ENCODE measurements around the gene HDAC4. TPM values are rescaled to one million over a fixed set of nuclear protein-coding genes. Genes with fewer than 3 reads are reported as not detected.
"Not testable (repeated sequence)": the region's sequence is repeated elsewhere in the genome, so short reads cannot be mapped to it uniquely, and the experiment has no call there.

Gene HDAC4
- total RNA-seq, 1 experiment from 2014 or later = 5.5 TPM

DNA sequence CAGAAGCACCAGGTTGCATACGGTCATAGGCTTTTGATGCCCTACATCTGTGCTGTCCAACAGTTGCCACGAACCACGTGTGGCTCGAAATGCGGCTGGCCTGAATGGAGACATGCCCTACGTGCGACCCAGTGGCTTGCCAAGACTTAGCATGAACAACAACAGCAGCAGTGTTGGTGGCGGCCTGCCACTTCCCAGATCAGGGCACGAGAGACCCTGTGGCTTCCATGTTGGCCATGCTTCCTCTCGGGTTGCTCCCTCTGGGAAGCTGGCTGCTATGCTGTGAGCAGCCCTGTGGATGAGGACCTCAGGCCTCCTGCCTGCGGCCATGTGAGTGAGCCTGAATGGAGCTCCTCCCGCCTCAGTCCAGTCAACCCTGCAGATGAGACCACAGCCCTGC lies 212.3 kb downstream of the HDAC4 start:
- DNase-seq (ENCODE audit: low read depth) = no peak

DNA sequence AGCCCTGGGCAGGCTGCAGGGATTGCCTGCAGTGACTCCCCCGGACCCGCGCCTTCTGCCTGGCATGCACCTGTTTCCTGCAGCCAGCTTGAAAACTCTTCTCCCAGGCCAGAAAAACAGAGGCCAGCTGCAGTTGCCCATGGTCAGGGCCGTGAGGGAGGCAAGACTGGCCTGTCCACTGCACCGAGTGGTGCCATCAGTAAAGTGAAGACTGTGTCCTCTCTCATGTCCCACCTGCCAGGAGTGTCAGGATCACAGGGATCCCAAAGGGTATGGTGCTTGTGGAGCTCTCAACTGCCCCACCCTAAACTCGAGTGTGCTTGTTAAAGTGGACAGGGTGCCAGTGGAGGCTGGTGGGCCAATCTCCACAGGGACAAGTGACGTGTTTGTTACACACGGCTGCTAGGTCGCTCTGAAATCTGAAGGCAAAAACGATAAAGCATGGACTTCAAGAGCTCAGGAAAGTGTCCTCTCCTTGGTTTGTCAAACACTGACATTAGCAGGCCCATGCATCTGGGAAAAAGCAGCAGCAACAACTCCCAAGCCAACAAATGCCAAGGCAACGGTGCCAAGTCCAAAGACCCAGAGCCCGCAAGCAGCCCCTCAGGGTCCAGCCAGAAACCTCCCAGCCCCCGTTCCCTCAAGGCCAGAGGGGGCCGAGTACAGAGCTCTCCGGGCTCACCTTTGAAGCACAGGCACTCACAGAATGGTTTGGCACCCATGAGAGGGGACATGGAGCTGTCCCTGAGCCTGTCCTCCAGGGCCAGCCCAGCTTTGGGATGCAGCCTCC lies 213.2 kb downstream of the HDAC4 start:
- no peak for DNase-seq (ENCODE audit: low read depth)

DNA sequence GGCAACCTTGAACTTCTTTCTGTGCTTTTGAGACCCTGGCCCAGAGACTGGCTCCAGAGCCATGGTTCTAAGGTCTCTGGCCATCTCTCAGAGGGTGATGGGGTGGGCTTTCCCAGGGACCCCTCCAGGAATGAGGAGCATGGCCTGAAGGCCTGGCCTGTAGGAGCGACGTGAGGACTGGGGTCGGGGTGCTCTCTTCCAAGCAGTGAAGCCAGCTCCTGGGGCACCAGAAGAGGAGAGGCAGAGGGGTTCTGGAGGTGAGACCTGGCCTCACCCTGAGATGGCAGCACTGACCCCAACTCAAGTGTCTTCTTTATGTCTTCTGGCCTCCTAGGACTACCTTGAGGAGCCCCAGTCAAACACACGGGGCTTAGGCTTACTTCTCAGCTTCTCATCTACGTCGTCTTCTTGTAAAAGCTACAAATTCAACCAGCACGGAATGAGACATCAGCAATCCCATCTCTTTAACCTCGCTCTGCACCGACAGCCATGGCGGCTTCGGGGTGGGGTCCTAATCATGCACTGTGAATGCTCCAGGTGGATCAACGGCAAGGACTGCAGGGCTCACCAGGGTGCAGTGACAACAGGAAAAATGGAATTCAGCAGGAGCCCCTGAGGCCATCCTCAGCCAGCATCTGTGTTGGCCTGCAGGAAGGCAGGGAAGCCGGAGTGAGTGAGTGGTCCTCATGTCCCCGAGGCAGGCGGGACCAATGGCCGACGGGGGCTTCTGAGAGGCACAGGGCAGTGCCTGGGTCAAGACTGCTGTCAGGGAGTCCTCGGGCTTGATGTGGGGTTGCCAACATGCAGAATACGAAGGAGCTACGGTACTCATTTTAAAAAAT lies 214.1 kb downstream of the HDAC4 start:
- DNase-seq (ENCODE audit: low read depth) = no peak

DNA sequence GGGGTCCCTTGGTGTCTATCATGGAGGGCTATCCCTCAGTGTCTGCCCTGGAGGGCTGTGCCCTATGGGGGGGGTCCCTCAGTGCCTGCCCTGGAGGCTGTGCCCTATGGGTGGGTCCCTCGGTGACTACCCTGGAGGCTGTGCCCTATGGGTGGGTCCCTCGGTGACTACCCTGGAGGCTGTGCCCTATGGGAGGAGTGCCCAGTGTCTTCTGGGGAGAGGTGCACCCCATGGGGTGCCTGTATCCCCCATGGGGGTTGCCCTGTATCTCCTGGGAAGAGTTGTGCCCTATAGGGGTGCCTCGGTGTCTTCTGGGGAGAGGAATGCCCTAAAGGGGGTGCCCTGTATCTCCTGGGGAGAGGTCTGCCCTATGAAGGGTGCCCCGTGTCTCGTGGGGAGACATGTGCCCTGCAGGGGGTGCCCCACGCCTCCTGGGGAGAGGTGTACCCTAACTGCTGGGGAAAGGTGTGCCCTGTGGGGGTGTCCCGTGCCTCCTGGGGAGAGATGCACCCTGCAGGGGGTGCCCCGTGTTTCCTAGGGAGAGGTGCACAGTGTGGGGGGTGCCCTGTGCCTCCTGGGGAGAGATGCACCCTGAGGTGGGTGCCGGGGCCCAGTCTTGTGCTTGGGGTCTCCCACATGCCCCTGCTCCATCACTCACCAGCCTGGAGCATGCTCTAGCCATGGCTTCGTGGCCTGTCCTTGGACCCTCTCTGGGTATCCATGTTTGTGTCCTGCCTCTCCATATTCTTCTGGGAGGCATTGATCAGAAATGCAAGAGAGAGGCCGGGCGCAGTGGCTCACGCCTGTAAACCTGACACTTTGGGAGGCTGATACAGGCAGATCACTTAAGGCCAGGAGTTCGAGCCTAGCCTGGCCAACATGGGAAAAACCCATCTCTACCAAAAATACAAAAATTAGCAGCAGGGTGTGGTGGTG lies 215.6 kb downstream of the HDAC4 start:
- no peak for DNase-seq (ENCODE audit: low read depth)

DNA sequence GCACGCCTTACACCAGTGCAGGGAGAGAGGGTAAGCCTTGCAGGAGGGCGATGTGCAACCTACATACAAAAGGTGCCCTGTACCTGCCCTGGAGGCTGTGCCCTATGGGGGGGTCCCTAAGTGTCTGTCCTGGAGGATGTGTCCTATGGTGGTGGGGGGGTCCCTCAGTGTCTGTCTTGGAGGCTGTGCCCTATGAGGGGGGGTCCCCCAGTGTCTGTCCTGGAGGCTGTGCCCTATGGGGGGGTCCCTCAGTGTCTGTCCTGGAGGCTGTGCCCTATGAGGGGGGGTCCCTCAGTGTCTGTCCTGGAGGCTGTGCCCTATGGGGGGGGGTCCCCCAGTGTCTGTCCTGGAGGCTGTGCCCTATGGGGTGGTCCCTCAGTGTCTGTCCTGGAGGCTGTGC lies 216.6 kb downstream of the HDAC4 start:
- no peak for DNase-seq (ENCODE audit: low read depth)

DNA sequence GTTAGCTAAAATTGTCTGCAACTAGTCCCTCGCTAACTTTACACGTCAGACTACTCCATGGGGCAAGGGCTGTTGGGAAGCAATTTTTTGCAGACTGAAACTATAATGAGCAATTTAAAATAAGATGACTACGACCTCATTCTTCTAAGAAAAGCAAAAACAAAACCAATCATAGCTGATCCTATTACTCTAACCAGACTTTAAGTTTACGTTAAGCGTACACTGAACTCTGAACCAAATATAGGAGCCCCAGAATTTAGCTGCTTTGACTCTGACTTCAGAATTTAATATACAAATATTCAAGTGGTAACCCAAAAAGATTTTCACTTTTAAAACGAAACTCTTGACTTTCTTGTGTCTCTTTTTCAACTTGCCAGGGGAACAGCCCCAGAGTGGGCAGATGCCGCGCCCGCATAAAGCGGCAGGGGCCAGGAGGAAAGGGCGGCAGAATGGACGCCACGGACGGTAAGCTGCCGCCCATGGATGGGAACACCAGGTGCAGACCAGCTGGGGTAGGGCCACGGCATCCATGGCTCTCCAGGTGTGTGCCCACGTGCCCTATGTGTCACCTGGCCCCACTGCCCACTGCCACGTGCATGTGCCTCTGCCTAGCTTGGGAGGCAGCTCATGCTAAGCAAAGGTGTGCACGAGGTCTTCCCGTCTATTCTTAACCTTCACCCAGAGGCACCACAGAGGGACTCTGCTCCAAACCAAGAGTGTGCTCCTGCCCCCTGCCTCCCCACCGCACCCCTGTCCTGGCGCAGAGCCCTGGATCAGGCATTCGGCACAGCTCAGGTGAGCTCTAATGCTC lies 217.6 kb downstream of the HDAC4 start:
- no peak for DNase-seq (ENCODE audit: low read depth)

DNA sequence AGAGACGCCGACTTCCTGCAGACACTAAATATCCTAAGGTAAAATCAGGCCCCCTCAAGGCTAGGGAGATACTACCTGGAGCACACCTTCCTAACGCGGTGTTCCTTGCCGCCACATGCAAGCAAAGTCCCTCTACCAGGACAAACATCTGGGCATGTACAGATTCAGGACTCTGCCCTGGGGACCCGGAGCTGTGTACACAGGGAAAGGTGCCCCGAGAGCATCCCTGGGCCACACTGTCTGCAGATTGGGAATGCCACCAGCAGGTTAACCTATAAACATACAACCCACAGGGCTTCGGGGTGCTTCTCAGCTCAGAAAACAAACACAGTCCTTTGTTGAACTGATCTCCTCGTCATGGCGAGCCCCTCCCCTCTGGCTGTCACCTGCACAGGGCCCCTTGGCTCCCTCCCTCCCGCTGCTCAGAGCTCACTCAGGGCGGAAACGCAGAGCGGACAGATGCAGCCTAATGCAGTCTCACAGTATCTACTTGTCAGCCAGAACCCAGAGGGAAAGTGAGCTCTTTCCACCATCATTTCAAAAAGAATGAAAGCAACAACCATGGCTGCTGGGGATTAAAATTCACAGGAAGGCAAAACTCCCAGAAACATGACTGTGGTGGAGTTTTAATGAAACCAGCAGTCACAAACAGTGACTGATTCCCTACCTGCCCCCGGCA lies 218.8 kb downstream of the HDAC4 start:
- DNase-seq (ENCODE audit: low read depth) = no peak

DNA sequence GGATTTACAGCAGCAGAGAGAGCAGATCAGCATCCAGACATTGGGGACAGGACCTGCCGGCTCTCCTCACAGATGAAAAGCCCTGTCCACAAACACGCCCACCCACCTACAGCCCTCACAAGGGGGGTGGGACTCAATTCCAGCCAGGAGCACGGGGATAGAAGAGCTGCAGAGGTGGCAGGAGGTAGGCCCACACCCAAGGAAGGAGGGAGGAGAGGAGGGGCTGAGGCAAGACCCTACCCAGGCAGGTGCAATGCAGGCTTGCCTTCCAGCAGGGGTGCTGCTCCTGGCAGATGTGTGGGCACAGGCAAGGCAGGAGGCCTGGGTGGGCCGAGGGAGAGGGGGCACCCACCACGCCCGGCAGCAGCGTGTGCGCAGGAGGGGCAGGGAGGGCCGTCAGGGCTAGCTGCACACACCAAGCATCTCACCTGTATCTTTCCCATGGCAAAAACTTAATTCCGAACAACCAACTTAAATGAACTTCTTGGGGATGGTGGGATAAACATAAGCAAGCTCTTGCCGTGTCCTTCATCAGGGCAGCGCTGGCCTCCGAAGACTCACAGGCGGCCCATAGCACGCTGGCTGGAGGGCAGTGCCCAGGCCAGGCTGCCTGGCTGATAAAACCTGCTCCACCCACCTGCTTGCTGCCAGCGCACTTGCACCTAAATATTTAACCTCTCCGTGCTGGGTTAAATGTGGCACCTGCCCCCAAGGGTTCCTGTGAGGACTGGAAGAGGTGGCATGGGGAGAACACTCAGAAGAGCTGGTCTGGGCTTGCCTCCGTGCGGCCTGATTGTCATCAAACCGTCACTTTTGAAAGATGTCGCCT lies 219.5 kb downstream of the HDAC4 start:
- no peak for DNase-seq (ENCODE audit: low read depth)

DNA sequence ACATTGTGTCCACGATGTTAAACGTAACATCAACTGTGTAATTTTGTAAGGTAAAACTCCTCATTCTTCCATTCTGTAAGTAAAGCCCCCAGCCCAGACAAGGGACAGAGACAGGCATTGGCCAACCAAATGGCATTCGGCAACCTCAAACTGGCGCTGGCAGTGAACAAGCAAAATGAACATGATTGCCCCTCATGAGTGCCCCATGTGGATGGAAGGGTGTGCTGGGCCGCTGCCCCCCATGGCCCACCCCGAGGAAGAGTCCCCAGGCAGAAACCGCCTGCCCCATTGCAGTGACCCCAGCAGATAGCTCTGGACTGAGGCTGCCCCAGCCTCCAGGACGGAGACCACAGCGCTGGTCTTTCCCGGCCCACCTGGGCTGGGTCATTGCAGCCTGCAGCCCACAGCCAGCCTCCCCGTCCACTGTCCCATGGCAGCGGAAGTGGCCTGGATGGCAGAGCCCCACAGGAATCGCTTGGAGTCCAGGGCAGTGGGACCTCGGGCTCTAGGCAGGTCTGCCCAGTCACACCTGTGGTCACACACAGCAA lies 220.2 kb downstream of the HDAC4 start:
- DNase-seq (ENCODE audit: low read depth) = no peak

DNA sequence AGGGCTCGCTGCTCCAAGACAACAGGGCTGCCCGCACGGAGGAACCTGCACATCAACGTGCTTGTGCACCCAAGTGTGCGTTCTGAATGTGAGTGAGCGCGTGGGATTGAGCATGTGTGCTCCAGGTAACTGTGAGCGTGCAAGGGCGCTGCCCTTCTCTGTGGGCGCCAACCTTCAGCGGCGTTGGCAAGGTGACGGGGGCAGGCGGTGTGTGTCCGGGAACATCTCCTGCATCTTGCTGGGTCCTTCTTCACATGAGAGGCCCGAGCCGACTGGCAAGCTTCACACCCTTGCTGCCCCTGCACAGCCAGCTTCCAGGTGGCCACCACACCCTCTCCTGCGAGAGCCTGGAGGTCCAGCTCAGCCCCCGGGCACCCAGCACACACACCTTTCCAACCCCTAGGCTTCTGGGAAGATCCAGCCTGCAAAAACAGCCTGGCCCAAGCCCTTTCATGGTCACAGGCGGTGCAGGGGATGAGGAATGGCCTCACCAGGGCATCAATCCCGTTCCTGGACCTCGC lies 220.9 kb downstream of the HDAC4 start:
- no peak for DNase-seq (ENCODE audit: low read depth)

DNA sequence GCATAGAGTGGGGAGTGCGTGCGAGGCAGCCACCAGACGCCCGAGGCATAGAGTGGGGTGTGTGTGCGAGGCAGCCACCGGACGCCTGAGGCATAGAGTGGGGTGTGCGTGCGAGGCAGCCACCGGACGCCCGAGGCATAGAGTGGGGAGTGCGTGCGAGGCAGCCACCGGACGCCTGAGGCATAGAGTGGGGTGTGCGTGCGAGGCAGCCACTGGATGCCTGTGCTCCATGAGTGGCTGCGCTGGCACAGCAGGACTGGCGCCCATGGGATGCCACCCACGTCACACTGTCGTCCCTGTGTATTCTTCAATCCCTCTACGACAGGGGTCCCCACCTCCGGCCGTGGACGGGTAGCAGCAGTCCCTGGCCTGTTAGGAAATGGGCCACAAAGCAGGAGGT lies 221.9 kb downstream of the HDAC4 start:
- DNase-seq (ENCODE audit: low read depth) = no peak

DNA sequence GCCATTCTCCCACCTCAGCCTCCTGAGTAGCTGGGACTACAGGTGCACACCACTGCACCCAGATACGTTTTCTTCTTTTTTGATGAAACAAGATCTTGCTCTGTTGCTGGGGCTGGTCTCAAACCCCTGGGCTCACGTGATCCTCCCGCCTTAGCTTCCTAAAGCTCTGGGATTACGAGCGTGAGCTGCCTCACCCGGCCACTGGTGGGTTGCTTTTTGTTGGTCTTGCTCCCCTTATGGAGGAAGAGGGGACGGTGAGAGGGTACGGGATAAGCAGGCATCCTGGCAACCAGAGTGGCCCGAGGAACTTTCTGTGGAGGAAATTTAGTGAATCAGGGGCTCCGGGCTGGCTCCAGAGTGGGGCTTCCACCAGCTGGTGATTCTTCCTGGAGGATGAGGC lies 222.3 kb downstream of the HDAC4 start:
- no peak for DNase-seq (ENCODE audit: low read depth)

DNA sequence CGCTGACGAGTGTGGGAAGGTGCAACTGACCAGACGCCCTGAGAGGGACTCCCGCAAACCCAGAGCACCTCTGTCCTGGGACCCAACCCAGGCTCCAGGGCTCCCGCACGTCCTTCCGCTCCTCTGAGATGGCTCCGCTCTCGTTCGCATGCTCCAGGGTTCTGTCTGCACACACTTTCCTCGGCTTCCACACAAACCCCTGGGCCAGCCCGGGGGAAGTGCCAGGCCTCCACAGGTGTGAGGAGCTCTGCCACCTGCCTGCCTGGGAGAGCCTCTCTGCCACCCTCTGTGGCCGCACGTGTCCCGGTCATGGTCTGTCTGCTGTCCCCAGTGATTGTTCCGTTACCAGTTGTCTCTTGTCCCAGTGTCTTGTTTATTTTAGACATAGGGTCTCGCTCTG lies 222.9 kb downstream of the HDAC4 start:
- no peak for DNase-seq (ENCODE audit: low read depth)

DNA sequence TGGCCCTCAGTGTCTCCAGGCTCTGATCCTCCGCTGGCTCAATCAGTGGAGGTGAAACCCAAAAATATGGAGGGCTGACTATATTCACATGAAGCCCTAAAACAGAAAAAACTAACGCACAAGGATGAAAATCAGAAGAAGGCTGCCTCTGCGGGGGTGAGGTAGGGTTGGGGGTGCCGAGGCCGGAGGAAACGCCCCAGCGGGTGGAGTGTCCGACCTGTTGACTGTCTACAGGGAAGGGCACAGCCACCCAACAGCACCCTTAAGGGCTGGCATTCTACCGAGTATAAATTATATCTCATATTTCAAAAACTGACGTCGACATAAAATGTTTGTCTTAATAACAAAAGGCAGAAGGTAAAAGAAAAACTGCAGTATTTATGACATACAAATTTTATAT lies 223.5 kb downstream of the HDAC4 start:
- no peak for DNase-seq (ENCODE audit: low read depth)

DNA sequence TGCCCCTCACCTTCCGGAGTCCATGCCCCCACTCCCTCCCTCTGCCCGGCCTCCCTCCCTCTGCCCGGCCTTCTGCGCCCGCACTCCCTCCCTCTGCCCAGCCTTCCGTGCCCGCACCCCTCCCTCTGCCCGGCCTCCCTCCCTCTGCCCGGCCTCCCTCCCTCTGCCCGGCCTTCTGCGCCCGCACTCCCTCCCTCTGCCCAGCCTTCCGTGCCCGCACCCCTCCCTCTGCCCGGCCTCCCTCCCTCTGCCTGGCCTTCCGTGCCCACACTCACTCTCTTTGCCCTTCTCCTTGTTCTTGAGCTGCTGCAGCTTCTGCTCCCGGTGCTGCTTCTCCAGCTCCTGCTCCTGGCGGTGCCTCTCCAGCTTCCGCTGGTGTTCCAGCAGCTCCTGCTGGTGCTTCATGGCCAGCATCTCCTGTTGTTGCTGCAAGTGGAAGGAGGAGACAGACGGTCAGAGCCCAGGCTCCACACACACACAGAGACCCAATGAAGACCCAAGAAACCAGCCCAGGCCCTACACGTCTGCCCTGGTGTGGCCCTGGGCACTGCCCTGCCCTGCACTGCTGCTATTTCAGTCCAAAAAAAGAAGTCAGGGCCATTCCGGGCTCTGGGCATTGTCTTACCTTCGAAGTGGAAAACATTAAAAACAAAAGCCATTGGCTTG lies 224.5 kb downstream of the HDAC4 start:
- not testable (repeated sequence) for DNase-seq (ENCODE audit: low read depth)

DNA sequence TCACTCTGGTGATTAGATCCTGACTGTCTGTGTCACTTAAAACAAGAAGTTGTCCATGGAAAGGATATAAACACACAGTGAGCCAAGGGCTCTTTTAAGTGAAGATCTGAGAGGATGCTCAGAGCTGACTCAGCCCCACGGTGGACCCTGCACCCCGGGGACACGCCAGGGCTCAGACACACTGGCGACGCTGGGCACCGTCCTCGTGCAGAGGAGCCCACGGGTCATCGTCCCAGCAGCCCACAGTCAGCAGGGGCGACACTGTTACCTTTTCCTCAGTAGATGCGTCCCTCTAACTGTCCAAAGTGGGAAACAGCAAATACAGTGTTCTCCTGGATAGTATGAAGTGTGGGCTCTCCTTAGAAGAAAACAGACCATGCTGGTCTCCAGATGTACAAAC lies 225.6 kb downstream of the HDAC4 start:
- no peak for DNase-seq (ENCODE audit: low read depth)

DNA sequence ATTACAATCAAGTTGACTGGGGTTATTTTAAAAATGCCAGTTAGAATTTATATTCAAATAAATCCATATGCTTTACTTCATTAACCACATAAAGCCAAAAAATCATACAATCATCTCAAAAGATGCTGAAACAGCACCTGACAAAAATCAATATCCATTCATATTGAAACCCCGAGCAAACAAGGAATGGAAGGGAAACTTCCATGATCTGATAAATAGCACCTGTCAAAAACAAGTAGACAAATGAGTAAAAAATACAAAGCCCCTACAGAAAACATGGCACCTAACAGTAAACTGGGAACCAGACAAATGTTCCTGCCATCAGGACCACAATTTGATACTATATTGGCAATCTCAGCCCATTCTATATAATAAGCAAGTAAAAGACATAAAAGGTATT lies 227.5 kb downstream of the HDAC4 start:
- DNase-seq (ENCODE audit: low read depth) = no peak

DNA sequence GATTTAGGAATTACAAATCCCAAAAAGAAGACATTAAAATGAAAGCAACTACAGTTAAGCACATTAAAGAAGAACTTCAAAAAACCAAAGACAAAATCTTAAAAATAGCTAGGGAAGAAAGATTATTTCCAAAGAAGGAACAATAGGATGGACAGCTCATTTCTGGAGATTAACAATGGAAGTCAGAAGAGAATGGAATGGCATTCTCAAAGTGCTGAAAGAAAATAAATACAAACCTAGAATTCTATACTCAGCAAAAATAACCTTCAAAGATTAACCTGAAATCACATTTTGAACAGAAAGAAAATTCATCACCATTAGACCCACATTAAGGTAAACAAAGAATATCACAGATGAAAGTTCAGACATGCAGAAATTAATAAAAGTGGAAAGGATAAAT lies 229.2 kb downstream of the HDAC4 start:
- DNase-seq (ENCODE audit: low read depth) = no peak
